H54 (cell line): Measurements from ENCODE around the gene THBS3.
"Not testable (repeated sequence)": the region's sequence is repeated elsewhere in the genome, so short reads cannot be mapped to it uniquely, and the experiment has no call there.

Experiments
- DNase-seq: peaks from one replicate; pipeline ENCODE4 v3.0.0; 2011; ENCODE audit warnings: low spot score, mixed read lengths; ENCODE audit not compliant: insufficient read length
- FAIRE-seq: peaks from 3 replicates; lab custom pipeline; 2011; peaks lifted over from hg19 to GRCh38; lab: Jason Lieb, UNC
- POLR2A ChIP-seq: IDR thresholded peaks from 2 replicates; pipeline ENCODE4 v1.6.1; 2011; ENCODE audit warnings: low read depth, mild to moderate bottlenecking, low read length

THBS3 gene

GRCh38 chr1:155245163-155245524, 37.4 kb upstream of the THBS3 start:
- no peak for DNase-seq
- no peak for FAIRE-seq
- TF ChIP-seq POLR2A: no peak

GRCh38 chr1:155244368-155245162, 36.9 kb upstream of the THBS3 start:
- peak; percentile 94 for DNase-seq
- FAIRE-seq: no peak
- peak; percentile 93 for TF ChIP-seq POLR2A

DNA sequence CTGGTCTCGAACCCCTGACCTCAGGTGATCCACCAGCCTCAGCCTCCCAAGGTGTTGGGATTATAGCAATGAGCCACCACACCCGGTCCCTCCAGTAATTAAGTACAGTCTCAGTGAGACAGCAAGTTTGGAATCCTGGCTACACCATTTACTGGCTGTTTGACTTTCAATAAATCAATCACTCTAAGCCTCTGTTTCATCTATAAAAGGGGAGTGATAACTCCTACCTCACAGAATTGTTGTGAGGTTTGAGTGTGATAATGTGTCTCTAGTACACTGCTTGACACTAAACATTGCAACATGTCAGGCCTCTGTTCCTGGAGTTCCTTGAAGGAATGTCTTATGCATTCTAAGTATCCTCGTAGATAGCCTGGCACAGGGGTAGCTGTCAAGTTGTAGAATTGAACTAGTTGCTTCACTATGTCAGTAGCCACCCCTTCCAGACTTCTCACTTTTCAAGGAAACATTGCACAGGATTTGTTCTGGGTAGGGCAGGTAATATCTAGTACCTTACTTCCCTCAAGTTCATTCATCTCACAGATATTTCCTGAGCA, 35.2 kb upstream of the THBS3 start:
- TF ChIP-seq POLR2A: no peak
- FAIRE-seq (no peak), DNase-seq (no peak)

DNA sequence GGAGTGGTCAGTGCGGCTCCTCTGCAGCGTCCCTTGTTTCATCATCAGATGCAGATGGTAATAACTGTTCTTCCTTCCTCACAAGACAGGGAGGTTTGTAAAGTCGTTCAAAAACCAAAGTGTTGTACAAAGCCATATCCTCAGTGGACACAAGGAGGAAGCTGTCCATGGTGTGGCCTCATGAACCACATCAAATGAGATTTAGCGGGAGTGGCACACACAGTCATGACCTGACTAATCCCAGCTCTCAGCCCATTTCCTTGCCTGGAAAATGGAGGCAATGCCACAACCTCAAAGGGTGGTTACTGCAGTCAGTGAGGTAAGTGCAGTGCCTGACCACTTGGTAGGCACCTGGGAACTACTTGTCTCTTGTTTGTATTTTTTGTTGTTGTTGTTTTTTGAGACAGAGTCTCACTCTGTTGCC, 34.2 kb upstream of the THBS3 start:
- DNase-seq (no peak), FAIRE-seq (no peak)
- no peak for TF ChIP-seq POLR2A

GRCh38 chr1:155241069-155241679, 33.5 kb upstream of the THBS3 start:
- FAIRE-seq: no peak
- DNase-seq: peak; percentile 63
- 0 out of 2 replicates have a peak, but pooled peaks have one; percentile 29 for TF ChIP-seq POLR2A

DNA sequence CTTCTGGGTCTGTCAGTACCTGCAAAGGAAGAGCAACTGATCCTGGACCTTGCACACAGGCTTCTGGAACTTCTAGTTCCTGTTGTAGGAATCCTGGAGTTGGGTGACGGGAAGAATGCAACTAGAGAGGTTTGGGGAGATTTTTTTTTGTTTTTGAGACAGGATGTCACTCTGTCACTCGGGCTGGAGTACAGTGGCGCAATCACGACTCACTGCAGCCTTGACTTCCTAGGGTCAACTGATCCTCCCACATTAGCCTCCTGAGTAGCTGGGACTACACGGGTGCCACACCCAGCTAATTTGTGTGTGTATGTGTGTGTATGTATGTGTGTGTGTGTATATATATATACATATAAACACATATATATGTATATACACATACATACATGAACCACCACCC, 28.8 kb upstream of the THBS3 start:
- DNase-seq (no peak), FAIRE-seq (no peak)
- no peak for TF ChIP-seq POLR2A

- FAIRE-seq, DNase-seq: not testable (repeated sequence)
These were observed 27.7 kb upstream of the THBS3 start for GRCh38 chr1:155235375-155235774.

DNA sequence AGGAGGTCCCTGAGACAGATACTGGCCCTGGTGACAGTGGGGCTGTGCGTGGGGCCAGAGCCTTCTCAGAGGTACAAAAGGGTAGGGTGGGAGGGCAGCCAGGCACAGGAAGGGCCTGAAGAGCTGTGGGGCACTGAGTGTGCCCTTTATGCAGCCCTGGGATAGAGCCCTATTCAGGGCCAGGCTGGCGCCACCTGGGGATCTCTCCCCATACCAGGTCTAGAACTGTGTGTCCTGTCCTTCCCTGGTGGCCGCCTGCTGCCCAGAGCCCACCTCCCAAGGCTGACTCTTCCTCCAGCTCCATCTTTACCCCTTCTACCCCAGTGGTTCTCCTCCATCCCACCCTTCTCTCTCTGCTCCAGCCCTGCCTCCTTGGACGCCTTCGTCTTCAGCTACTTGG, 25.8 kb upstream of the THBS3 start:
- DNase-seq, FAIRE-seq: not testable (repeated sequence)

DNA sequence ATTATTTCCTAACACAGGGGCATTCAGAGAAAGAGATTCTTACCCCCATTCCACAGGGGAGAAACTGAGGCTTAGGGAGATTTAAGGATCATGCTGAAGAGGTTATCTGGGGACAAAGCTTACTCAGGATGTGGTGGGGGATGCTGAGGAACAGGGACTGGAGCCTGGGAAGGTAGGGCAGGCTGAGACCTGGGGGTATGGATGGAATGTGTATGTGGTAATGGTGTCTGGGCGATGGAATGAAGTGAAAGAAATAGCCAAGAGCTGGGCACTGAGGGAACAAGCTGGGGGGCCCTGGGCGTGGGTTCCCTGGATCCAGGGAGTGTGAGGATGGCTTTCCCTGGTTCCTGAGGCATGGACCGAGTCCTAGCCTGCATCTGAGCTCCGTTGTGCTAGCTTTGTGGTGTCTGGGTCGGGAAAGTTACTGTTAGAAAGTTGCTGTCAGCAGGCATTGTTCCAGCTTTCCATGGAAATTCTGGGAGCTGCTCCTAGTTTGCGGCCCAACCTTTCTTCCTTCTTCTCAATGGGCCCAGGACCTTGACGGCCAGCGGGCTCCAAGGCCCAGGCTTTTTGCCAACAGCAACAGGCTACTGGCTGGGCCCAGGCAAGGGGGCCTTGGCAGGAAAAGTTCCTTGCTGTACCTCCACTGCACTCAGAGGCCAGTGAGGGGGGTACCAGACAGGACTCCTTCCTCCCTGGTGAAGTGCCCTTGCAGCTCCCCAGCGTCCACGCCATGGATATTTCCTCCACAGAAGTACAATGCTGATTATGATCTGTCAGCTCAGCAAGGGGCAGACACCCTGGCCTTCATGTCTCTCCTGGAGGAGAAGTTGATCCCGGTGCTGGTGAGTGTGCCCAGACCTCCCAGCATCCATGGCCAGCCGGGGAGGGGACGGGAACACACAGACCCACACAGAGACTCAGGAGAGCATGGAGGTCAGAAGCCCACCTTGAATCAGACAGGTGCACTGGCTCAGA, 24.6 kb upstream of the THBS3 start:
- DNase-seq, FAIRE-seq: not testable (repeated sequence)

- DNase-seq, FAIRE-seq: not testable (repeated sequence)
These were observed 23.6 kb upstream of the THBS3 start for GRCh38 chr1:155231302-155231701.

- DNase-seq: no peak
- no peak for FAIRE-seq
- TF ChIP-seq POLR2A: no peak
These were observed 20.4 kb upstream of the THBS3 start for GRCh38 chr1:155228096-155228427.

DNA sequence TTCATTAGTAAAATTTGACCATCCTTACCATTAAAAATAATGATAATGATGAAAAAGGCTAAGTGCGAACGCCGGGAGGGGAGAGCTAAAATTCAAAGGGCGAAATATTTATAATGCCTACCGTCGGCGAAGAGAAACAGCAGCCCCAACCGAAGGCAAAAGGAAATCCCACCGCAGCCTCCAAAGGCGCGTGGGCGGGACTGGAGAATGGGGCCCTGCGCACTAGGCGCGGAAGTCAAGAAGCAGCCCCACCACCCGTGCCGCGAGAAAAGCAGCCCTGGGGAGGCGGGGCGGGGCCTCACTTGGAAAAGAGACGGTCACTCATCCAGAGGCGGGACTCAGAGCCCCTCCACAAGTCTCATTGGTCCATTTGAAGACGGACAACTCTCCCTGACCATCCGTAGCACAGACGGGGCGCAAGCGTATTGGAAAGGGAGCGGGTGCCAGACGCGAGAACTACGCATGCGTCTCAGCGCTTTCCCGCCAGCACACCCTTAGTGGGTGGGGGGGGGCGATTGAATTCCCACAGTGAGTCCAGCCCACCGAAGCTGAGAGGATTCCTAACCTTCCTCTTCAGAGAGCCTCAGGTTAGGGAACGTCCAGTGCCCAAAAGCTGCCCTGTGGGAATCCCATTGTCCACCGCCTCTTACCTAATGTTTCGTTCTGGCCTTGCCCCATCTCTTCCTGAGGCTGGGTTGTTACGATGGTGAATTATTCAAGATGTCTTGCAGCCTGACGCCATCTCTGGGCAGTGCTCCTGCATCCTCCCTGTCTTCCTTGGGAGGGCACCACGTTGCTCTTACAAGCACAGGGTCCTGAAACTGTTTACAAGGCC, 19.8 kb upstream of the THBS3 start:
- no peak for FAIRE-seq
- DNase-seq: peak; percentile 94
- TF ChIP-seq POLR2A: peak; percentile 89

DNA sequence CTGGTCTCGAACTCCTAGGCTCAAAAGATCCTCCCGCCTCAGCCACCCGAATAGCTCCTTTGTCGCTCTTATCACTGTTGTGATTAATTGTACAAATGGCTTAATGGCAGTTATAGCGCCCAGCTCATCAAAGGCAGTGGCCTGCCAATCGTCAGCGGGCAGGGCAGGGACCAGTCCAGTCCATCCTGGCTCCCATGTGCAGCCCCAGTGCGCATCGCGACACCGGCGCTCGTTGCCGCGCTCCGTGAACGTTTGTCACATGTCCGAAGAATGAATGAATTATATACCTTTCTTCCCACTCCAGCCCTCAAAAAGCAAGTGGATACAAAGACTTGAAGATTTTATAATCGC, 19.2 kb upstream of the THBS3 start:
- DNase-seq: no peak
- TF ChIP-seq POLR2A: 0 out of 2 replicates have a peak, but pooled peaks have one; percentile 16
- FAIRE-seq: no peak
